ENCODE results near the gene RYR3.

RYR3 gene

DNA sequence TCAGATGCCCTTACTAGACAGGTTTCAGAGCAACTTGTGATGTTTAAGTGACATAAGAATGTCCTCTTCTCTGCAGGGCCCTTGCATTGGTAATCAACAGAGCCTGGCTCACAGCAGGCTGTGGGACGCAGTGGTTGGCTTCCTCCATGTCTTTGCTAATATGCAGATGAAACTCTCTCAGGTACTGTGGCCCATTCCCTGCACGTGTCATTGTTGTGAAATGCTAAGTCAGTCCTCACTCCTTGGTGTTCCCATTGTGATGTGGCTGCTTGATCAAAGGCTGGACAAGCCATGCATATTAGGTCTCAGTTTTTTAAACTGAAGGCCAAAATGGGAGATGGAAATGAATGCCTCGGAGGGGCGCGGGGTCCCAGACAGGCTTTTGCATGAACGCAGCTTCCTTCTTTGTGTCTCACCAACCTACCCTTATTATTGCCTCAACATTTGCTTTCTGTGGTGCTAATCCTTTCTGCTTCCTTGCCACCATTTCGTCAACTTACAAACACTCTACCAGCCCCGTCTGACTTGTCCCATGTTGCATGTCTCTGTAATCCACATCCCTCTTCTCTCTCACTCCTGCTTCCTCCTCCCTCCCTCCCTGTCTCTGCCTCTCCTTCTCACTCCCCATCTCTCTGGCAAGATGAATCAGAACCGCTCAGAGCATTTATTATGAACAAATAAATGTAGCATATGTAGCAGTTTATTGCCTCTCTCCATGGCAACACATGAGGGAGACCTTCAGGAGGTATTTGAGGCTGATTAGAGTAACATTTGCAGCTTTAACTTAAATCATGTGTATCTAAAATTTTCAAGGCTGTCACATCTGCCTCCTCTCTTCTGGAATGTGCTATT is 524.4 kb downstream of the RYR3 start:
- DNase-seq (ENCODE audit: low read depth): no peak

DNA sequence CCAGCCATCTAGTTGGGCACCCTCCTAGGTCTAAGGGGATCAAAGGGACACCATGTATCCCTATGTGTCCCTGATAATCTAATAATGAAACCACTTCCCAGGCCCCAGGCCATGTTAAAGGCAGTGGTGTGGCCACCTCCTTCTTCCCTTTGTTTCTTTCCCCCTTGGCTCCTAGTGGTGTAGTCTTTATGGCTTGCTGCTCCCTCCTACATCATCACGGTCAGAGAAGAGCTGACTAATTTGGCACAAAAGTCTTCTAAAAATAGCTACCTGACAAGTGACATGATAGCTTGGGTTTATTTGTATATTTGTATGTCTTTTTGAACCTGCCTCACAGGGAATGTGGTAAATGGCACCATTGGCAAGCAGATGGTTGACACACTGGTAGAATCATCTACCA is 526.5 kb downstream of the RYR3 start:
- no peak for DNase-seq (ENCODE audit: low read depth)

DNA sequence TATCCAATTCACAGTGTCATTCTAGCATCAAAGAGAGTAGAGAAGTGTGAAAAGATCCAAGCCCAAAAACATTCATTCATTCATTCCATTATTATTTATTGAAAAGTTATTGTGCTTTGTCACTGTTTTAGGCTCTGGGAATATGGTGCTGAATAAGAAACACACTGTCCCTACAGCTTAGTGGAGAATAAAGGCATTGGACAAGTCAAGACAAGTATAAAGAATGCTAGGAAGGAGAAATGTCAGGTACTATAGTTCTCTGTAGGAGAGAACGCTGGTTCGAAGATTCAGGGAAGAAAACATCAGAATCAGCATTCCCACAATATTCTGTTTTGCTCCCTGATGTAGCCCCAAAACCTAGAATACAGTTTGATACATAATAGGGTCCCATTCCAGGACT is 528.8 kb downstream of the RYR3 start:
- no peak for DNase-seq (ENCODE audit: low read depth)

DNA sequence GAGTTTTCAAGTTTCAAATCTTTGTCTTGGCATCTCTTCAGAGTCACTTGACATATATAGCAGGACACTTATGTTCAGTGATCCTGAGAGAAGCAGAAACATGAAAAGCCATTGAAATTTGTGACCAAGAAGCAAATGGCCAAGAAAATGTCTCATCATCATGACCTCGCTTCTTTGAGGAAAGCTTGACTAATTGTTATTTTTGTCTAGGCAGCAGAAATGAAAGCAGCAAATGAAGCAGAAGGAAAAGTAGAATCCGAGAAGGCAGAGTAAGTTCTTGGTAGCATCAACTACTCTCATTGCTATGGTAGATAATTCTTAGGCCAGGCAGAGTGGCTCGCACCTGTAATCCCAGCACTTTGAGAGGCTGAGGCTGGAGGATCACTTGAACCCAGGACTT is 529.8 kb downstream of the RYR3 start:
- no peak for DNase-seq (ENCODE audit: low read depth)

DNA sequence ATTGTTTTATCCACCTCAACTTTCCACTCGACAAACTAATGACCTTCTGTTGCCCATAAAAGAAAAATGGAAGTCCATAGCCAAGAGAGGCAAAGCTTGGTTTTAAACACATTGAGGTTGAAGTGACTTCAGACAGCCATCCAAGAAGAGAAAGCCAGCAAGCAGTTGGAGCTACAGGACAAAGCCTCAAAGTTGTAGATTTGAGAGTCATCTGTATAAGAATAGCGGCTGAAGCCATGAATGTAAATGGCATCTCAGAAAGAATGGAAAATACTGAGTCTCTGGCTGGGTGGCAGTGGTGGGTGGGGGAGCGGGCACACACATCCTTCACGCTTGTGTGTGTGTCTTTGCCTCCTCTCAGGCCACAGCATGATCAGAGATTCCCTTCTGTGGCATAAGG is 533.4 kb downstream of the RYR3 start:
- DNase-seq (ENCODE audit: low read depth): no peak

DNA sequence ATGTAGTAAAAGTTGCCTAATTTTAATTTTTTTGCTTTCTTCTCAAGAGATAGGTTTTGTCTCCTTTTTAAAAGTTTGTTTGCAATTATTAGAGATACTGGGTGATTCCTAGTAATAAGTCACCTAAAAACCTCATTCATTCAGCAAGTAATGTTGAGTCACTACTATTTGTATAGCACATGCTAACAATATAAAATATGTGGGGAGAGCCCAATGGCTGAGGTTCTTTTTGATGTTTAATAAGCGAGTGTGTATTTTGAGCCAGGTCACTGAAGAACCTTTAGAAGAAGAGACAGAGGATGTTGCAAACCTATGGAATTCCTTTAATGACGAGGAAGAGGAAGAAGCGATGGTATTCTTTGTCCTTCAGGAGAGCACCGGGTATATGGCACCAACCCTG is 533.8 kb downstream of the RYR3 start:
- no peak for DNase-seq (ENCODE audit: low read depth)

DNA sequence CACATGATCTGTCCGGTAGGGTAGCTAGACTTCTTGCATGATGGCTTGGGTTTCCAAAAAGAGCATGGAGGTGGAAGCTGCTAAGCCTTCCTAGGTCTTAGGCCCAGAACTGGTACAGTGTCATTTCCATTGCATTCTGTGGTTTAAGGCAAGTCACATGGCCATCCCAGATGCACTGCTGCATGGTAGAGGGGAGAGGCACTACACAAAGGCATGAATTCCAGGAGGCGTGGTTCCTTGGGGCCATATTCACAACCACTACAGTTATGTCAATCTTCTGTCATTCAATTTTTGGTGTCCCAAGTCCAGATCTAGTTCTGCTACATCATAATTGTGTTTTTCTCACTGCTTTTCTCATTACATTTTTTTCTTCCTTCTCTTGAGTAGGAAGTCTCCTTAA is 535.4 kb downstream of the RYR3 start:
- no peak for DNase-seq (ENCODE audit: low read depth)

DNA sequence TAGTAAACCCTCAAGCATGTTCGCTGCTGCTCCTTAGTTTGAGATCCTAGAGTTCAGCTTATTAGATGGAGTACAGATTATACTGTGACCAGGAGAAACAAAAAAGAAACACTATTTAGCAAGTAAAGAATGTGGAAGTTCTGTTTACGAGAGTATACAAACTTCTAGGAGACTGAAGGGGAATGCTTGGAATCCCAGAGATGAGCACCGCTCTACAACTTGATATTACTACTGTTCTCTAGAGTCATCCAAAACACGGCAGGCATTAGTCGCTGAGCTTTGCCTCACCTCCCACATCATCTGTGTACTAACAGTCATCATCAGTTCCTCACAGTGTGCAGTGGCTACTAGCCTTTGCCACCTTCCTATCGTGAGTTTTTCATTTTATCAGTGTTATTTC is 536.1 kb downstream of the RYR3 start:
- DNase-seq (ENCODE audit: low read depth): no peak

DNA sequence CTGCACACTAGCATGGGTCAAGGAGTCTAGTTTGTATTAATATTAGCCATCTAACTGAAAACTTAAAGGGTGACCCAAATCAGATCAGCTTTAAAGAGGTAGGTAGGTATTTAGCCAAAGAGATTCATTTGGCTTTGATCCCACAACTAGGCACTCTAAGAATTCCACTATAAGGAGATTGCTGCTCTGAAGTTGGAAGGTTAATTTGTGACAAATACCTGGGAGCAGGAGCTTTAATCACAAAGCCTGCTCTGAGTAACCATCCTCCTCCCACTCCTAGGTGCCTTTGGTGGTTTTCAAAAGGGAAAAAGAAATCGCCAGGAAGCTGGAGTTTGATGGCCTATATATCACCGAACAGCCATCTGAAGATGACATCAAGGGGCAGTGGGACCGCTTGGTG is 537.2 kb downstream of the RYR3 start:
- no peak for DNase-seq (ENCODE audit: low read depth)

DNA sequence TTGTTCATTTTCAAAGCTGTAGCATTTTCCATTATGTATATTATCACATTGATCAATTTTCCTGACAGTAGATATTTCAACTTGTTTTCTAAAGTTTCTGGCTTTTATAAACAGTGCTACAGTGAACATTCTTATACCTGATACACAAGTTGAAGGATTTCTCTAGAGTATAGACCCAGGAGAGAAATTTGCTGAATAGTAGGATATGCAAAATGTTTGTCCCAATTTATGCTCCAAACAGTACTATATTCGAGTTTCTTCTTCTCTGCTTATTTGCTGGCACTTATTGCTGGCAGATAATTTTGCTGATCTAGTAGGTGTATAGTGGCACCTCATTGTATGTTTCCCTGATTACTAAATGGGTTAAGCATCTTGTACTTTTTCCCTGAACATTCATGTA is 540.3 kb downstream of the RYR3 start:
- no peak for DNase-seq (ENCODE audit: low read depth)

DNA sequence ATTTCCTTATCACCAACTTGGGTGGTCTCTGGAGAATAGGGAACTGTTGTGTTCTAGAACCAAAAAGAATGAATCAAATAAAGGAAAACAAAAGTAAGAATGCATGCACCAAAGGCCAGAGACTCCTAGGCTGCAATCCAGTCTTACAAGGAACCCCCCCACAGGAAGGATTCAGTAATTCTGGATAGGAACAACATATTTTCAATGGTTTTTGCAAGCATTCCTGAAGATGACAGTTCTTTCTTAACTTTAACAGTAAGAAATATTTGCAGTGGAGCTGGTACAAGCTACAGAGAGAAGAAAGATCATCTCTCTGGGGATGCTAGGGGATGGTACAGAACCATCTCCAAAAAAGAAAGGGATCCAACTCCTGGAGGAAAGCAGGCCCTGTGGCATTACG is 541.3 kb downstream of the RYR3 start:
- no peak for DNase-seq (ENCODE audit: low read depth)

DNA sequence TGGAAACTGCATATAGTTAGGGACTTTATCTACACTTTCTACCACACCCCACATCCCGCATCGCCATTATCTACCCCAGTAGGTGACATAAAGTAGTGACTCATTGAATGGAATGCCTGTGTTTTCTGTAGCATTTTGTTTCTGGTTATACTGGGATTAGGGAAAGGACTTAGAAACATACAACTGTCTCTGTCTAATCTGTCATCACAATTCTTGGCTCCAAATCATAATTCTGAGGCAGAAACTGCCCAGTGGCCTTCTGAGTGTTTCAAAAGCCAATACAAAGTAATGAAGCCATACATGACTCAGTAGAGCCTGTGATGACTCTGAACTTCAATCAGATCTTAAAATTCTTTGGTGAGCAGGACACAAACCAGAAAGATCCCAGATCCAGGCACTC is 541.8 kb downstream of the RYR3 start:
- DNase-seq (ENCODE audit: low read depth): no peak

DNA sequence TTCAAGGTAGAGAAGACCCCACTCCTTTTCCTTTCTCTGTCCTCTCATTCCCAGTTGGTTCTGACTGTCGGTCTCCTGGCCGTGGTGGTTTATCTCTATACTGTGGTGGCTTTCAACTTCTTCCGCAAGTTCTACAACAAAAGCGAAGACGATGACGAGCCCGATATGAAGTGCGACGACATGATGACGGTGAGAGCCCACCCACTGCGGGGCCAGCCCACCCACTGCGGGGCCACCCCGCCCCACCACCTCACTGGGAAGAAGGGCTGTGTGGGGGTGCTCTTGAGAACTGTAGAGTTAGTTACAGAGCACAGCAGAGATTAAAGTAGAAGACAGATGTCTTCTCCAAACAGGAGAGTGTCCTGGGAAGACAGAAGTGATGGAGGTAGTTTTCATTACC is 547.0 kb downstream of the RYR3 start:
- DNase-seq (ENCODE audit: low read depth): no peak

DNA sequence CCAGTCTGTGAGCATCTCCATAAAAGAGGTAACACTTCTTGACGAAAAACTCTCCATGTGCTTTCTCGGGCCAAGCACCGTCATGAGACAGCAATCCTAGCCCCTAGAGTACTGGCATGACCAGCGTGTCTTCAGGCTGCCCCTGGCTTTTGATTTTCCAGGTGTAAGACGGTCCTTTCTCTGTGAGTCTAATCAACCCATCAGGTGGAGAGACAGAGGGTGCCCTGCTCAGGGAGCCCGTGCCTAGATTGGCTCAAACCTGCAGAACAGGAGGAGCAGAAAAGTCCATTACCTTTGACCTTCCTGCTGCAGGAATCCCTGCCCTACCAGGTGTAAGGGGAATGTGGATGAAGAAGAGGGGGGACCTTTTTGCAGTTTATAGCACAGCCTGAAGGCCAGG is 548.1 kb downstream of the RYR3 start:
- DNase-seq (ENCODE audit: low read depth): no peak

DNA sequence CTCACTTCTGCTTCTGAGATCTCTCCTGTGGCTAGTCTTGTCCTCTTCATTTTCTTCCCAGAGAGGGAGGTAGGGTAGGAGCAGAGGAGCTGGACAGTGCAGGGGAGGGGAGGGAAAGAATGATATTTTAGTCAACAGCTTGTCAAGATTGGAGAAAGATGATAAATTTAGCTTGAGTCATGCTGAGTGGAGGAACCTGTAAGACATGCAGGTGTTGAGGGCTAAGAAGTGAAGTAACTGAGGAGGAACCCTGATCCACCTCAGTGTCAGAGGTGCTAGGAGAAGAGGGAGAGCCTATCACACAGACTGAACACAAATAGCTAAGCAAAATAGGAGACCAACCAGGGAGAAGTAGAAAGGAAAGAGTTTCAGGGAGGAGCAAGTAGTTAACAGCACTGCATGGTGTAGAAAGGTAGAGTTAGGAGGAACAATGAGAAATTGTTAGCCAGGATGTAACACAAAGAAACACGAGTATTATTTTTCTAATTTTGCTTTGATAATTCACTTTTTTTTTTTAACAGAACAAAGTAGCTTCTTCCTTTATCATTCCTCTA is 549.3 kb downstream of the RYR3 start:
- DNase-seq (ENCODE audit: low read depth): no peak

DNA sequence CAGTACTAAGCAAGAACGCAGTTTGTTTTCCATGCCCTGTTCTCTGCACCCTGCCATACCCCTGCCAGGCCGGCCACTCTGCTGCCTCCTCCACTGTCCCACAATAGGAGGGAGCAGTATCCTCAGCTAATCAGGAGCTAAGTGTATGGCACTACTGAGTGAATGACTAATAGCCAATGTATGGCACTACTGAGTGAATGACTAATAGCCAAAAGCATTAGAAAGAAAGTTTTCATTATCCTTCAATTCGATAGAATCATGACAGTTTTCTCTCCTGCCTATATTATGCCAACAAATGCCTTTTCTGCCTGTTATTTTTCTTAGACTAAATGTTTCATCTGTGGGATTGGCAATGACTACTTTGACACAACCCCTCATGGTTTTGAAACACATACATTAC is 550.0 kb downstream of the RYR3 start:
- no peak for DNase-seq (ENCODE audit: low read depth)

DNA sequence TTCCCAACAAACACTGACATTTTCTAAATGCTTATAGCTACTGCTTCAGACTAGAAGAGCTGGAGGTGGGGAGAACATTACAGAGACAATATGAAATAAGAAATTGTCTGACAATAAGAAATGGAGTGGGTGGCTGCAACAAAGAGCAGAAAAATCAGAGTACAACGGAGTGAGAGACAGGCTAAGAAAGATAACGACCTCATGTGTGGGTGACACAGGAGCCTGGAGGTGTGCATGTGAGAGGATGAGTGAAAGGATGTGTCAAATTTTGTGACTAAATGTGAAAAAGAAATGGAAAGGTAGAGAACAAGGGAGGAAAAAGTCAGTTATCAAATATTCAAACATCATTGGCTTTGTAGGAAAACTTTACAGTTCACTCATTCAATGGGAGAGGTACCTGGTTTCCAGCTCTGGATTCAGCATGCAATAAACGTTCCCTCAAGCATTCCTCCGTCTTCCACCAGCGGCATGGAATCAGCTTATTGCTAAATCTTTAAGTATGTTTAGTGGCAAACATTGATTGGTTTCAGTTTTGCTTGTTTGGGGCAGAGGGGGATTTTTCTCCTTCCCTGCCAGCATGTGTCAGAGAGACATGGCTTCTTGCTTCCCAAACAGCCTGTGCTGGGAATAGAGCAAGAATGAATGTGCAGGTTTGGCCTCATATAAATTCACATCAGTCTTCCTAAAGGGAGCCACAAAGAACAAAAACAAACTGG is 553.8 kb downstream of the RYR3 start:
- DNase-seq (ENCODE audit: low read depth): no peak

DNA sequence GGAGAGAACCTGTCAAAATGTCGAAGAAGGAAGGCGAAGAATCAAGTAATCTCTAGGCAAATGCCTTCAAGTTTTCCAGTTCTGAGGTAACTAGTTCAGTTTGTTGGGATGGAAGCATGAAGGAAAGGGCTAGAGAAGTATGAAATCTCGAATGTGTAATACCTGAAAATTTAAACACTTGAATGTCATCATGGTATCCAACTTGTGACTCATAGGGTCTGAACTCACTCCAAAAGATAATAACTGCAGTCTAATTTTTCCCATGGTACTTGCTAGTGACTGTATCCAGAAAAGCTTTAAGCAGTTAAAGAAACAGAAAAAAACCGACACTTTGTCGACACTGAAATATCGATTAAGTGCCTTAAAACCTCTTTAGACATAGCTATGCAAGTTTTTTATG is 554.6 kb downstream of the RYR3 start:
- DNase-seq (ENCODE audit: low read depth): no peak

DNA sequence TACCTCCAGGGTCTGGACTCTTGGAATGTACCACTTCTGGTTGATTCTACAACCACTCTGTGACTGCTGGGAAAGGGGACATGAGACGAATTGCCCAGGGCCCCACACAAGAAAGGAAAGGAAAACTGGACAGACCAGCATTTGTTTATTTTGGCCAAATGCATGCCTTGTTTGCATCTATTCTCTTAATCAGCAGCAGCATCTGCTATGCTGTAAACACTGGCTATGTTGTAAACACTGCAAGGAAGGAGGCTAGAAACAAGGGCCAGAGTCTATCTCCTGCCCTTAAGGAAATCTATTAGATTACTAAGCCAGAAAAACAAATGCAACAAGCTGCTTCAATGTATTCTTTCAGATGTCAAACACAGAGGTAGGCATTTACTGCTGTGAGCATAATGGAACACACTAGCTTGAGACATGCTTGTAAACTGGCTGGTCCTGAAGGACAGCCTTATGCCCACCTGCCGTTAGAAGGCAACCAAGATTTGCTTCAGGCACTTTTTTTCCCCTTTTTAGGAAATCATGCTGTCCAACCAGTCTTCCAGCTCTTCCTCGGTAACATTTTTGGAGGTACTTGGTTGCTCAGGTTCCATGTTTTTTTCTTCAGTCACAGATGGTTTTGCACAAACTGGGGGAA is 555.5 kb downstream of the RYR3 start:
- DNase-seq (ENCODE audit: low read depth): no peak

DNA sequence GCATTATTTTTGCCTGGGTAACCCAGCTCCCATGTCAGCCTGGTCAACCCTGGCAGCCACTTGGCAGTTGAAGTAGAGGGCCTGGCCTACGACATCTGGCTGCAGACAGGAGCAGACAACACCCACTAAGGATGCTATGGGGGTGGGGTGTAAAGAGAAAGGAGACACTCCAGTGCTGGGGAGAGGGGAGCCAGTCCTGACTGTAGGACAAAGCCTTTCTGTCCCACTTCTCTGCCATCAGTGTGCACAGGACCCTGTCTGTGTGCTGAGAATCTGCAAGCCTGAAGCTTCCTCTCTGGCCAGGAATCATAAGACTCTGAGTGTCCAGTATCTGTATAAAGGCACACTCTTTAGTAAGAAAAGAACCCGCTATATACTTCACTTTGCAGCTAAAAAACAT is 561.2 kb downstream of the RYR3 start:
- no peak for DNase-seq (ENCODE audit: low read depth)

DNA sequence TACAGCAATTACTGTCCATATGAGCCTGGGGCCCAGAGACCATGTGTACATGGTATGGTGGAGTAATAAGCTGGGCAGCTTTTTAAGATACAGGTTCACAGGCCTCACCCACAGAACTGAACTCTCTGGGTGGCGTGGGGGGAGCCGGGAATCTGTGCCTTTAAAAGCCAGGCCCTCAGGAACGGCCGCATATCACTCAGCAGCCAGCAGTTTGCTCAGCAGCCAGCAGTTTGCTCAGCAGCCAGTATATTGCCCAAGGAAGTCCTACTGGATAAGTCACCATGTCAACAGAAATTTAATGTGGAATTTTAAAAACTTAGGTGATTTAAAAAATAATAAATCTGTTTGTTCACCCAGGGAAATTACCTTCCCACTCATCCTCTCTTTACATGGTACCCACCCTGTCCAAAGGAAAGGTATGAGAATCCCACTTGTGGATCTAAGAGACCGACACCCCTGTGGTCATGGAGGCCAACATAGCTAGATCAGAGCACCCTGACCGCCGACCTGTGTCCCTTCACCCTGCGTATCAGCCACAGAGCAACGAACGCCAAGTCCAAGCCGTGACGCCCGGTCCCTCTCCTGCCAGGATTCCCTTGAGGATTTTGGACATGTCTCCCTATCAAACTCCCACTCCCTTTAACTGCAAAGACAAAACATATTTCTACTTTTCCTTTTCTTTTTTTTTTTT is 561.8 kb downstream of the RYR3 start:
- no peak for DNase-seq (ENCODE audit: low read depth)

DNA sequence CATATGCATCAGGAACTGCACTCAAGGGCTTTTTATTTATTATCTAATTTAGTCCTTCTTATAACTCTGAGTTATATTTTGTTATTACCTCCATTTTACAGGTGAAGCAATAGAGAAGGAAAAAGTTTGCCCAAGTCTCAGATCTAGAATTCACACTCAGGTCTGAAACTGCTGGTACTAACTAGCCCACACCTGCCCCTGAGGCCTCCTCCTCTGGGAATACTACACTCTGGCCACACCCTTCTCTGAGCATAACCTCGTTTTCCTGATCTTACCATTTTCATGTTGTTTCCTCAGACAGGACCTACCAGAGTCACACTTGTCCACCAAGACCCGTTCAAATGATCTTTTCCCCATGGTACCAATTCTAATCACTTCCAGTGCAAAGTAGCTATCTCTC is 563.4 kb downstream of the RYR3 start:
- no peak for DNase-seq (ENCODE audit: low read depth)

Data from stimulated activated CD8-positive, alpha-beta memory T cell treated with anti-CD3 and anti-CD28 coated beads, Interleukin-12 subunit alpha, Interleukin-12 subunit beta, amount 100 ng/mL, for 4 hours (primary cell).